ENCODE data around the gene IDE. TPM values are rescaled to one million over a fixed set of nuclear protein-coding genes. Genes with fewer than 3 reads are reported as not detected.

The IDE gene
- total and polyA plus RNA-seq, 2 donors (not counting 3 experiments of a cell fraction or from before 2014, with no cell fraction given) = 10.7 to 52.6 TPM

- POLR2A ChIA-PET = interaction anchor here (0.6 kb wide), 1 partner anchor 241 kb away, joined by 5 read pairs; no protein-coding TSS in a partner anchor
- no peak for TF ChIP-seq FOS (IDR thresholded peaks at IDR 0.05; ENCODE audit: borderline replicate concordance, insufficient read depth, low read length)
- peak; percentile 28 for TF ChIP-seq EZH2 (IDR thresholded peaks at IDR 0.05; ENCODE audit: borderline replicate concordance, low read depth, low read length, severe bottlenecking)
- BruUV-seq (replicated peaks) = no TSS peak
Observed at GRCh38 chr10:92420546-92421275, 153.2 kb downstream of the IDE start.

GRCh38 chr10:92419740-92420545 is 153.9 kb downstream of the IDE start:
- Histone ChIP-seq H3K9ac (replicated peaks; ENCODE audit: extremely low read depth, insufficient read depth, low read length) (no peak overlapping the region), H4K20me1 (replicated peaks; ENCODE audit: control insufficient read depth, extremely low read depth, insufficient read depth, low read length) (no peaks in the 10 kb centered on the region), H3K9me3 (replicated peaks; ENCODE audit: control insufficient read depth, insufficient read depth, low read length) (no peaks in the 10 kb centered on the region), H3K27ac (ENCODE audit: insufficient read depth, low read depth, low read length) (no peak overlapping the region), H3K27me3 (ENCODE audit: control insufficient read depth in 2 of 2, insufficient read depth in 2 of 2, low read length in 2 of 2) (peaks cover 2 to 3% of the 10 kb centered on the region in 2 experiments), H3K4me2 (ENCODE audit: insufficient read depth, low read length) (peak overlapping the region; percentile 91), H3K4me3 (replicated peaks in 1 of 3; ENCODE audit: insufficient read depth in 1 of 3, low read depth in 1 of 3, low read length in 3 of 3) (peak overlapping the region; percentile 33 to 34 (median 33)), H3K79me2 (ENCODE audit: control insufficient read depth, insufficient read depth, low read length) (no peaks in the 10 kb centered on the region), H2AFZ (ENCODE audit: low read depth, low read length) (peak overlapping the region; percentile 78), H3K9me1 (replicated peaks; ENCODE audit: control insufficient read depth, extremely low read depth, insufficient read depth, low read length) (no peaks in the 10 kb centered on the region), H3K4me1 (ENCODE audit: control insufficient read depth, extremely low read depth, insufficient read depth, low read length) (peaks cover 4% of the 10 kb centered on the region), H3K36me3 (ENCODE audit: control insufficient read depth in 2 of 2, extremely low read depth in 1 of 2, insufficient read depth in 2 of 2, low read length in 2 of 2) (no peaks in the 10 kb centered on the region)
- FAIRE-seq (peak; percentile 68), DNase-seq (ENCODE audit: low read depth, low spot score) (peak; percentile 38)
- TF ChIP-seq POLR2A (IDR thresholded peaks at IDR 0.05; ENCODE audit: low read depth, low read length) = no peak
- TF ChIP-seq EZH2 (IDR thresholded peaks at IDR 0.05; ENCODE audit: borderline replicate concordance, low read depth, low read length, severe bottlenecking) = peak; percentile 10
- TF ChIP-seq JUN (IDR thresholded peaks at IDR 0.05; ENCODE audit: borderline replicate concordance, insufficient read depth, insufficient read length, low read depth) = no peak
- TF ChIP-seq CTCF (IDR thresholded peaks at IDR 0.05; ENCODE audit: extremely low read depth in 1 of 2, insufficient read depth in 1 of 2, low read depth in 1 of 2, low read length in 2 of 2) = peak; percentile 46 to 67
- dilution Hi-C loops (cut with MboI; ENCODE audit: extremely low pct_ligation_motif_present, low sequenced_read_pairs) (no loop called here), intact Hi-C loops (cut with micrococcal nuclease) (no loop called here)
- BruUV-seq (replicated peaks) = no TSS peak
- CTCF ChIA-PET = interaction anchor here (0.6 to 2.7 kb wide), 16 partner anchors 9 to 354 kb away, joined by 3 to 21 read pairs (median 4); partner anchors contain the start of genes CPEB3 and MARCHF5
- POLR2A ChIA-PET = no interaction called here

More at GRCh38 chr10:92420546-92421275, 153.2 kb downstream of the IDE start:
- CTCF ChIA-PET = interaction anchor here (0.6 to 2.7 kb wide), 16 partner anchors 10 to 355 kb away, joined by 3 to 21 read pairs (median 4); partner anchors contain the start of genes CPEB3 and MARCHF5
- peak; percentile 35 for FAIRE-seq
- H4K20me1 ChIP-seq (replicated peaks; ENCODE audit: control insufficient read depth, extremely low read depth, insufficient read depth, low read length) = no peaks in the 10 kb centered on the region
- H3K4me3 ChIP-seq (replicated peaks in 1 of 3; ENCODE audit: insufficient read depth in 1 of 3, low read depth in 1 of 3, low read length in 3 of 3) = peak overlapping the region; percentile 33 to 34 (median 33)
- H3K9me3 ChIP-seq (replicated peaks; ENCODE audit: control insufficient read depth, insufficient read depth, low read length) = no peaks in the 10 kb centered on the region
- DNase-seq (ENCODE audit: low read depth, low spot score) = no peak
- no peaks in the 10 kb centered on the region for H3K36me3 ChIP-seq (ENCODE audit: control insufficient read depth in 2 of 2, extremely low read depth in 1 of 2, insufficient read depth in 2 of 2, low read length in 2 of 2)
- no peak overlapping the region for H3K9ac ChIP-seq (replicated peaks; ENCODE audit: extremely low read depth, insufficient read depth, low read length)
- peak overlapping the region; percentile 78 for H2AFZ ChIP-seq (ENCODE audit: low read depth, low read length)
- dilution Hi-C loops (cut with MboI; ENCODE audit: extremely low pct_ligation_motif_present, low sequenced_read_pairs) = no loop called here
- H3K79me2 ChIP-seq (ENCODE audit: control insufficient read depth, insufficient read depth, low read length) = no peaks in the 10 kb centered on the region
- peak overlapping the region; percentile 91 for H3K4me2 ChIP-seq (ENCODE audit: insufficient read depth, low read length)
- H3K27me3 ChIP-seq (ENCODE audit: control insufficient read depth in 2 of 2, insufficient read depth in 2 of 2, low read length in 2 of 2) = peaks cover 2 to 3% of the 10 kb centered on the region in 2 experiments
- H3K4me1 ChIP-seq (ENCODE audit: control insufficient read depth, extremely low read depth, insufficient read depth, low read length) = peaks cover 4% of the 10 kb centered on the region
- no peak overlapping the region for H3K27ac ChIP-seq (ENCODE audit: insufficient read depth, low read depth, low read length)
- no peaks in the 10 kb centered on the region for H3K9me1 ChIP-seq (replicated peaks; ENCODE audit: control insufficient read depth, extremely low read depth, insufficient read depth, low read length)
- intact Hi-C loops (cut with micrococcal nuclease) = no loop called here
